Measurements from ENCODE around the gene NELL1. TPM values are rescaled to one million over a fixed set of nuclear protein-coding genes. Genes with fewer than 3 reads are reported as not detected.

NELL1 gene
- total and polyA plus RNA-seq, 8 donors = 0.24 to 1.8 (median 0.71) TPM; not detected in 2

- DNase-seq (no peak), ATAC-seq (no peak)
- Histone ChIP-seq H3K9me3 (no peaks in the 10 kb centered on the region), H3K36me3 (no peaks in the 10 kb centered on the region), H3K27ac (no peak overlapping the region), H3K4me3 (no peak overlapping the region), H3K27me3 (no peaks in the 10 kb centered on the region), H3K4me1 (no peaks in the 10 kb centered on the region)
- intact Hi-C loops (cut with DNase I) = no loop called here
- TF ChIP-seq CTCF (IDR thresholded peaks at IDR 0.05) = no peak
Measured at GRCh38 chr11:21588754-21589153, 919.4 kb downstream of the NELL1 start.

- DNase-seq (no peak), ATAC-seq (no peak)
- Histone ChIP-seq H3K27me3 (no peaks in the 10 kb centered on the region), H3K36me3 (no peaks in the 10 kb centered on the region), H3K4me3 (no peak overlapping the region), H3K4me1 (no peaks in the 10 kb centered on the region), H3K27ac (no peak overlapping the region), H3K9me3 (no peaks in the 10 kb centered on the region)
- intact Hi-C loops (cut with DNase I) = no loop called here
- no peak for TF ChIP-seq CTCF (IDR thresholded peaks at IDR 0.05)
Measured at GRCh38 chr11:21602699-21603098, 933.3 kb downstream of the NELL1 start.

- DNase-seq = no peak
- H3K27me3 ChIP-seq = no peaks in the 10 kb centered on the region
- intact Hi-C loops (cut with DNase I) = no loop called here
- no peaks in the 10 kb centered on the region for H3K36me3 ChIP-seq
- H3K4me3 ChIP-seq = no peak overlapping the region
- H3K9me3 ChIP-seq = no peaks in the 10 kb centered on the region
- no peak overlapping the region for H3K27ac ChIP-seq
- H3K4me1 ChIP-seq = no peaks in the 10 kb centered on the region
- no peak for TF ChIP-seq CTCF (IDR thresholded peaks at IDR 0.05)
- no peak for ATAC-seq
Measured at GRCh38 chr11:21603886-21604285, 934.5 kb downstream of the NELL1 start.

- Histone ChIP-seq H3K4me1 (no peaks in the 10 kb centered on the region), H3K27me3 (no peaks in the 10 kb centered on the region), H3K27ac (no peak overlapping the region), H3K36me3 (no peaks in the 10 kb centered on the region), H3K4me3 (no peak overlapping the region), H3K9me3 (no peaks in the 10 kb centered on the region)
- TF ChIP-seq CTCF (IDR thresholded peaks at IDR 0.05) = no peak
- ATAC-seq (no peak), DNase-seq (no peak)
- intact Hi-C loops (cut with DNase I) = no loop called here
Measured at GRCh38 chr11:21604564-21604963, 935.2 kb downstream of the NELL1 start.

- no peaks in the 10 kb centered on the region for H3K4me1 ChIP-seq
- DNase-seq (no peak), ATAC-seq (no peak)
- no peak overlapping the region for H3K4me3 ChIP-seq
- H3K27ac ChIP-seq = no peak overlapping the region
- TF ChIP-seq CTCF (IDR thresholded peaks at IDR 0.05) = no peak
- no peaks in the 10 kb centered on the region for H3K27me3 ChIP-seq
- no peaks in the 10 kb centered on the region for H3K36me3 ChIP-seq
- intact Hi-C loops (cut with DNase I) = no loop called here
- no peaks in the 10 kb centered on the region for H3K9me3 ChIP-seq
Measured at GRCh38 chr11:21612326-21612725, 942.9 kb downstream of the NELL1 start.
